ENCODE results near the gene OR52I2. TPM values are rescaled to one million over a fixed set of nuclear protein-coding genes. Genes with fewer than 3 reads are reported as not detected.

OR52I2 gene
- not detected for polyA plus RNA-seq (ENCODE audit: insufficient read length in 10 of 10)
- long read RNA-seq, donor 1, result 0 reads
- long read RNA-seq, donor 2, result 0 reads
- long read RNA-seq, donor 3, result 0 reads
- long read RNA-seq, donor 4, result 0 reads
- long read RNA-seq, donor 5, result 0 reads
- long read RNA-seq, donor 6, result 0 reads
- long read RNA-seq, donor 7, result 0 reads
- long read RNA-seq, donor 8, result 0 reads
- long read RNA-seq, donor 9, result 0 reads

DNA sequence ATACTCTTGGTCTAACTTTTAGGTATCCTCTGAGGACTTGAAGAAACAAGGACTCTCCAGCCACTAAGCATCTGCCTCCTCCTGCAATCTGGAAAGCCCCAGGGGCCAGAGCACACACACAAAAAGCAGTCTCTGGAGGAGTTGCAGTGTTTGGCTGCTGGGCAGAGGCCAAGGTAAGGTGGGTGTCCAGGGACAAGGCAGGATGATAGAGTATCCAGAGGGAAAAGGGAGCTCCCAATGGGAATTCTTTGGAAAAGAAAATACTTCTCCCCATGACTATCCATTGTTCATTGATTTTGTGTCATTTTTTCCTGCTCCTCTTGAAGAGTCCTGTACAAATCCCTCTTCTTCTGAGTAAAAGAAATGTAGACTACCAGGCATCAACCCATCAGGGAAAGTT, at the start of gene OR52I2:
Gene OR52I2 (plus strand): TSS at position 301 of the 400 bp plus-strand sequence.
- DNase-seq, result no peak

DNA sequence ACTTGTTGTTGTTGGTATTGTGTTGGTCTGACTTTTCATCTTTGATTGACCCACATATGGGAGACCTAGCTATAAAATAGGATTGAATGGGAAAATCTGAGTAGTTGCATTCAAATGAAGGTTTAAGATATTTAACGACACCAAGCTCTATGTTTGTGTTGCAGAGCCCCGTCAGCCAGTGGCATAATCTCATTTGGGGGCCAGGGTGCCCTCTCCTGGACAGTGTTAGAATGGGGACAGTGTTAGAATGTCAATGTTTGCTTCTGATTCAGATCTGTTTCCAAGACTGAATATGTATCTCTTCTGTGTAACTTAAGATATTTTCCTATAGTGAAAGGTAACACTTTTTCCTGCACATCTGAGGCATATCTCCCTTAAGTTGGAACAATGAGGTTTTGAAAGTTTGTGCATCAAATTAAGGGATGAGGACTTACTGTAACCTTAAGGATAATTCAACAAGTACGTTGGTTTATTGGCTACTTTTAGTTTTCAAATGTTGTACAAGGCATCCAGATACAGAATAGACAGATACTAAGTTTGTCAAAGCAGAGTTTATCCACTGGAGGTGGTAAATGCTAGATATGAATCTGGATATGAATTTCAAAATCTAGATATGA, 41.8 kb upstream of the OR52I2 start:
- peak in 2 of 3 donors; percentile 1 to 9 for DNase-seq

DNA sequence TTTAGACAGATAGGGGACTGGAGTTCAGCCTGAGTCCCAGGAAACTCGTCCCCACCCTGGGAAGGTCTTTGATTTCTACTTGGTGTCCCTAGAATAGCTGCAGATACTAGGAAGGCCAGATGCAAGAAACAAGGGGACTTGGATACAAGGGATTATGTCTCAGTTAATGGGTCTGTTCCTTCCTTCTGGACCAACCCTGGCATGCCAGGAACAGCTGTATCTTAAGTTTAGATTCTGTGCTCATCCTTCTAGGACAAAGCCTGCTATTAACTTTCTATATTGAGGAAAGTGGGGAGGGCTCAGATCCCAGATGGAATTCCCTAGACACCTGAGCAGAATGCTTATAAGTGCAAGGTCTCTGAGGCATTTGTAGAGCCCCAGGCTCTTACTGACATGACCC, 40.5 kb upstream of the OR52I2 start:
- no peak for DNase-seq

DNA sequence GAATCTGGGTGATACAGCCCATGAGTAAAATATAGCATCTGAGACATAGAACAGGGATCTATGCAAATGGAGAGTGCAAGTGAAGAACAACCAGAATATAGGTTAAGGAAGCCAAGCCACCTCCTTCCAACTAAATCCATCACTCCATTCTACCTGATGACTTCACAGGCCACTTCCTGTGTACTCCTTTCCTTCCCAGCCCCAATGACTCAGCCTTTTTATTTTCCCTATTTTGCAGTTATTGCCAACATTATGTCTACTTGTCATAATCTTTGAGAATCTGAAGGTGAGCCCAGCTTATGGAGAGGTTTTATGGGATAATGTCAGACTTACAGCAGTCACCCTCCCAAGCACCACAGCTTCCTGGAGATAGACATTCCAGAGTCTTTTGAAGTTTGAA, 38.0 kb upstream of the OR52I2 start:
- DNase-seq, result no peak

DNA sequence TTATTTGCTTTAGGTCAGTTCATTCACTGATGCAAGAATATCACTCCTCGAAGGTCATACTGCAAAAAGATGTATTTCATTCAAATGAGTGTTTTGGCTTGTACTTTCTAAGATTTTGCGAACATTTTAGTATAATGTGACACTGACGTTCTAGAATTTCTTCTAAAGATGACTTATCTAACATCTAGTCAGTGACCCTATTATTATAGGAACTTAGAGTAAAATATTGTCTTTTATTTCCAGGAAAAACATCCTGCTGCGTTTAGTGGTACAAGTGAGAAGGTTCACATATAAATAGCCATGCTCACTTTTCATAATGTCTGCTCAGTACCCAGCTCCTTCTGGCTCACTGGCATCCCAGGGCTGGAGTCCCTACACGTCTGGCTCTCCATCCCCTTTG, 36.7 kb upstream of the OR52I2 start, which contains the start of gene OR52M1:
Gene OR52M1 (plus strand): TSS at position 301 of the 400 bp plus-strand sequence. CDS start 0 bp downstream, at position 301.
- no peak for DNase-seq

DNA sequence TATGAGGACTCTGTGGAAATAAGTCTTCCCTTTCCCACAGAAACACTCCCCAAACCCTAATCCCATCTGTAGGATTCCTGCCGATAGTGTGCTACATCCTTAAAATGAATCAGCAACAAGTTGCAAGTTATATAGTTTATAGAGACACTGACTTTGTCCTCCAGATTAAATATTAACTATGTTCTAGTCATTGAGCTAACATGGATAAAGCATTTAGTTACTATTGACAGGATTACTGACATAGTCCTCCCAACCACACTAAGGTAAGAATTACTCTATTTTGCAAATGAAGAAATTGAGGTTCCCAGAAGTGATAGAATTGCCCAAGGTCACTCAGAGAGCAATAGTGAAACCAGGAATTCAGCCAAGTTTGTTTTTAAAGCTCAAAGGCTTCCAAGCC, 34.7 kb upstream of the OR52I2 start:
- DNase-seq, result no peak

DNA sequence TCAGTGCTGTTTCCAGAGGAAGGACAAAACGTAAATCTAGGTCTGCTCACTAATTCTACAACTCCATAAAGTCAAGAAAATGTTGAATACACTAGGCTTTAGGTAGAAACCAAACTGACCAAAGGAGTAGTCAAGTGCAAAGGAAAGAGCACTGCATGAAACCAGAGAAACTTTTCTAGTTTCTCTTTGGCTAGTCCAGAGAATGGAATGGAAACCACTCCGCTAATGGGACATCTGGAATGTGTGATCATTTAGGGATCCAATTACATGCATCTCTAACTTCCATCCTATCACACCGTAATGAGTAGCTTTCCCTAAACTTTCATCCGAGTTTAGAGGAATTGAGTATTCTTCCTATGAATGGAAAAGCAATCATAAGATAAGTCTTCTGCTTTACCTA, 34.1 kb upstream of the OR52I2 start:
- DNase-seq, result no peak

DNA sequence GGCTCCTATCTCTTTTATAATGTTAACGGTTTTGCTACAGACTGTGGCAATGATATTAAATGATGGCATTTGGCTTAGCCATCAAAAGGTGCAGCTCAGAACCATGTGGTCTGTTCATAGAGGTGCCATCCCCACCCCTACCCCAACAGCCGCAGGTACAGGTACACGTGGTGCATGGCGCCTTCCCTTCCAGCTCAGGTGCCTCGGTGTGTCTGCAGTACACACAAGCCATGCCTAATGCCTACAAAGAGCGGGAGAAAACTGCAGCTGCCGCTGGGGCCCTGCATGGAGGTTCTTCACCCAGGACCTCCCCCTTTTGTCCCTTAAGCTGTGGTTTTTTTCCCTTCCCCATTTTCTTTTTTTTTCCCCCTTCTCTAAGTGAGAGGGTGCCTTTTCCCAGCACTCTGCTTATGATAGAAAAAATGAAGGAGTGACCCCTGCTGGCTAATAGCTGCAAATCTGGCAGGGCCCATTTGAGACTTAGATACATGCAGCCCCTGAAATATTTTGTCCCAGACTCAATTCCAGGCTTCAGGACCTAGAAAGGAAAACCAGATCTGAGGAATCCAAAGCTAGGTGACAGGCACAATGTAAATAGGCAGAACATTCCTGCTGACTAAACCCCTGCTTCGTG, 30.1 kb upstream of the OR52I2 start:
- no peak for DNase-seq

DNA sequence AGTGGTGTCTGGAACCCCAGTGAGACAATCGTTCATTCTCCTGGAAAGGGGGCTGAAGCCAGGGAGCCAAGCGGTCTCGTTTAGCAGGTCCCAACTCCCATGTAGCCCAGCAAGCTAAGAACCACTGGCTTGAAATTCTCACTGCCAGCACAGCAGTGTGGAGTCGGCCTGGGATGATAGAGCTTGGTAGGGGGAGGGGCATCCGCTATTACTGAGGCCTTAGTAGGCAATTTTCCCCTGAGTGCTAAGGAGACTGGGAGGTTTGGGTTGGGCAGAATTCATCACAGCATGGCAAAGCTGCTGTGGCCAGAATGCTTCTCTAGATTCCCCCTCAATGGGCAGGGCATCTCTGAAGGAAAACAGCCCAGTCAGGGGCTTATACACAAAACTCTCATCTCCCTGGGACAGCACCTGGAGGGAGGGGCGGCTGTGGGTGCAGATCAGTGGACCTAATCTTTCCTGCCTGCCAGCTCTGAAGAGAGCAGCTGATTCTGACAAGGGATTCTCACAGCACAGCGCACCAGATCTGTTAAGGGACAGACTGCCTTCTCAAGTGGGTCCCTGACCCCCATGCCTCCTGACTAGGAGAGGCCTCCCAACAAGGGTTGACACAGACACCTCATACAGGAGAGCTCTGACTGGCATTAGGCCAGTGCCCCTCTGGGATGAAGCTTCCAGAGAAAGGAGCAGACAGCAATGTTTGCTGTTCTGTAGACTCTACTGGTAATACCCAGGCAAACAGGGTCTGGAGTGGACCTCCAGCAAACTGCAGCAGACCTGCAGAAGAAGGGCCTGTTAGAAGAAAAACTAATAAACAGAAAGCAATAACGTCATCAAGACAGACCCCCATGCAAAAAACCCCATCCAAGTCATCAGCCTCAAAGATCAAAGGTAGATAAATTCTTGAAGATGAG, 21.8 kb upstream of the OR52I2 start:
- DNase-seq, result no peak

DNA sequence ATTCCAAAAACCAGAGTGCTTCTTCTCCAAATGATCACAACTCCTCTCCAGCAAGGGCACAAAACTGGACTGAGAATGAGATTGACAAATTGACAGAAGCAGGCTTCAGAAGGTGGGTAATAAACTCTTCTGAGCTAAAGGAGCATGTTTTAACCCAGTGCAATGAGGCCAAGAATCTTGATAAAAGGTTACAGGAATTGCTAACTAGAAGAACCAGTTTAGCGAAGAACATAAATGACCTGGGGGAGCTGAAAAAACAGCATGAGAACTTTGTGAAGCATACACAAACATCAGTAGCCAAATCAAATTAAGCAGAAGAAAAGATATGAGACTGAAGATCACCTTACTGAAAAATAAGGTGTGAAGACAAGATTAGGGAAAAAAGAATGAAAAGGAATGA, 21.1 kb upstream of the OR52I2 start:
- no peak for DNase-seq

DNA sequence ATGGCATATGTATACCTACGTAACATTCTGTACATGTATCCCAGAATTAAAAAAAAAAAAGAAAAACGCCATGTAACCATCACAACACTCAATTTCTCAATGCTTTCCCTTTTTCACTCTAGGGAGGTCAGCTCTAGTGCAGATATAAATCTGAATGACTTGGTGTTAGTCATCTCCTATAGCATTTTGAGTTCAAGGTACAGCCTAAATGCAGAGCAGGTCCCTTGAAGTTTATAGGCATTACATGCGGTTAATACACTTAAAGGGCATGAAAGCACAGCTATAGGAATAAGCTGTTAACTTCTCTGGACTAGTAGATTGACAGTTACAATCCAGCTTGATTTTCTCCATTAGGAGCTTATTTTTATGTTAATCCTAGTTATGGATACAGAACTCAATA, 16.2 kb upstream of the OR52I2 start:
- DNase-seq, result no peak

DNA sequence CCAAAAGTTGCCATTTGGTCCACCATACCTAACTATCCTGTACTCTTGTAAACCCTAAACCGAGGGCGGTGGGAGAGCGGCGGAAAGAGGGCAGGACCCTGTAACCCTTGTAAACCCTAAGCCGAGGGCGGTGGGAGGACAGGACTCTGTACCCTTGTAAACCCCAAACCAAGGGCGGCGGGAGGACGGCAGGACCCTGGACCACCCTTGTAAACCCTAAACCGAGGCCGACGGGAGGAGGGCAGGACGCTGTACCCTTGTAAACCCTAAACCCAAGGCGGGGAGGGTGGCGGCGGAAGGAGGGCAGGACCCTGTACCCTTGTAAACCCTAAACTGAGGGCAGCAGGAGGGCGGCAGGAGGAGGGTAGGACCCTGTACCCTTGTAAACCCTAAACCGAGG, 12.5 kb upstream of the OR52I2 start:
- no peak for DNase-seq

DNA sequence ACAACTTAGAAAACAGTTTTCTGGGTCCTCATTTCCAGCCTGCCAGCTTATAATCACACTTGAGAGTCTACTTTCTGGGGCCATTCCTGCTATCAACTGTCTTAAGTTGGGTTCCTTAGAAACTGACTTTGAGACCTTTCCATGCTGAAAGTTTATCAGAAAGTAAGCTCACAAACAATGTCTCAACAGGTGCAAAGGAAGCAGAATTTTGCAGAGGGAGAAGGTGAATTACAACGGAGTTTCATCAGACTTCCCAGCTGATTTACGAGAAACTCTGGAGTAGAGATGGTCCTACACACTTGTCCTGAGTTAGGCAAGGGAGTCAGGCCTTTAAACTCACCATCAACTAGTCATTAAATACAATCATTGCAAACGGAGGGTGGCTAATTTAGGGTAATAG, 4.7 kb upstream of the OR52I2 start:
- no peak for DNase-seq

DNA sequence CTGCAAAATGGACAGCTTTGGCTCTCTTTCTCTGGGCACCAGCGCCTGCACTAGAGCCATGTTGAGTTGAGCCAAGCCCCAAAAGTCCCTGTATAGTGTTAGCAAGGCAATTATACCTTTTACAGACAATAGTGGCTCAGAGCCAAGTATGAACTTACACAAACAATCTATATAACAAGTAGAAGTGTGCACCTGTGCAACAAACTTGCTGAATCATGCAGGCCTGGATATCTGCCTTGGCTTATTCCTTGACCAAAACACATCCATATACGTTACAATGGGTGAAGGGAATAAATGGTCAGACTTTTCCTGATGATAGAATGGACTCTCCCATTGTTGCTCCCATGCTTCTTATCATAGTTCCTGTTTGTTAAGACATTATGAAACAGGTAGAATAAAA, 3.8 kb upstream of the OR52I2 start:
- DNase-seq, result no peak

DNA sequence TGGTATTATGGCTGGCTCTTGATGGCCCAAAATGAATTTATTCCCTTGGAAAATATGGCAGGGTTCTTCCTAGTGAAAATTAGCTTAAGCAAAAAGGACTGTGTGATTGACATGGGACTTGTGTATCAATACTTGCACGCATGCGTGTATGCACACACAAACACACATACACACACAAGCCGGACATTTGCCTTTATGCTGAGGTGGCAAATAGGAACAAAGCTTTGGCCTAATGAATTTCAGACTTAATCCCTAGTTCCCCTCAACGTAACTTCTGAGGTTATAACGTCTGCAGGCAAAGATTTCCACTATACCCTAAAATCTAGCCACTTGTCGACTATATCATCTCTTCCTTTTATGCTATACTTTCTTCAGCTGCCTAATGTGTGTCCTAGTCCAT, 2.9 kb upstream of the OR52I2 start:
- no peak for DNase-seq

DNA sequence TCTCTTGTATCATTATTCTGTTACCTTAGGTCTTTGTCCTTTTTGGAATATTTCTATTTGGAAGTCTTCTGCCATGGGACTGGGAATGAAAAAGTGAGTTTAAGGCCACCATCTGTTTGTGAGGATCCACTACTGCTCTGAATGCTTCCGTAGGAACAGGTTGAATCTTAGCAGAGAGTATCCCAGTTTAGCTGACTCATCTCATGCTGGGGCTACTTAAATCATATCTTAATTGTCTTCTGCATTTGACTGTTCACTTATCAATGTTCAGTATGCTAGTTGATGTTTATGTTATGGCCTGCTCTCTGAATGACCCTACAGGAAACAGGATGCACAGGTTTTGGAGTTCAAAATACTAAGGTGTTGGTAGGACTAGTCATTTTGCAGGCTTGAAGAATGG, 1.4 kb upstream of the OR52I2 start:
- no peak for DNase-seq

DNA sequence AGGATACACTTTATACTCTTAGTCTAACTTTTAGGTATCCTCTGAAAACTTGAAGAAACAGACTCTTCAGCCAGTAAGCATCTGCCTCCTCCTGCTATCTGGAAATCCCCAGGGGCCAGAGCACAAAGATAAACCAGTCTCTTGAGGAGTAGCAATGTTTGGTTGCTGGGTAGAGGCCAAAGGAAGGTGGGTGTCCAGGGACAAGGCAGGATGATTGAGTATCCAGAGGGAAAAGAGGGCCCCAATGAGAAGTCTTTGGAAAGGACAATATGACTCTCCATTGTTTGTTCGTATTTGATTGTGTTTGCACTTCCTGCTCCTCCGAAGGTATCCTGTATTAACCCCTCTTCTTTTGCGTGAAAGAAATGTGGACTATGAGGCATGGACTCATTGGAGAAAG, 7.5 kb downstream of the OR52I2 start:
- DNase-seq, result no peak

DNA sequence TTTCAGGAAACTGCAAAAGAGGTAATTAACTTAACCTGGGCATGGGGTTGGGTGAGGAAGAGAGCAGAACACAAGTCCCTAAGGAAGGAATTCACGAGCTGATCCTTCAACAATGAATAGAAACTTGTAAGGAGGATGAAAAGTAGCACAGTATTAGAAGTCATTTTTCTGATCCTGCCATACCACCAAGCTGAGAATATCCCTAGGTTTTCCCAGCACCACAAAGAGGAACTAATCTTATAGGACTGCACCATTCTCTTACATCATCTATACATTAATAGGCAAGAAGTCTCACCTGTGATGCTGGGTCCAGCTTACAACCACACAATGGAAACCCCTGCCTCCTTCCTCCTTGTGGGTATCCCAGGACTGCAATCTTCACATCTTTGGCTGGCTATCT, 12.2 kb downstream of the OR52I2 start, which contains the start of gene OR52I1:
Gene OR52I1 (plus strand): TSS at position 301 of the 400 bp plus-strand sequence. CDS start 0 bp downstream, at position 301.
- DNase-seq, result no peak

DNA sequence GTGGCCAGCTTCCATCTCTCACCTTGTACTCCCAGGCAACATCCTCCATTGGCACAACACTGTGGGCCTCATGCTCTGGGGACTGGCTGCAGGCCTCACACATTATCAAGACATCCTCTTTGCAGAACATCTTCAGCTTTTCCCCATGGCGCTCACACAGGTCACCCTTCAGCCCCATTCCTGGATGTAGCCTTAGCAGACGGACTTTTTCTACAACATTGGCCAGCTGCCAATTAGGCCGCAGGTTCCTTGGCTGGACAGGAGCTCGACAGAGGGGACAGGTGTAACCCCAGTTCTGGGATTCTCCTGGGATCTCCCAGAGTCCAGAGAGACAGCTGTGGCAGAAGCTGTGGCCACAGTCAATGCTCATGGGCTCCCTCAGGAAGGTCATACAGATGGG, 23.5 kb downstream of the OR52I2 start:
- DNase-seq, result no peak

DNA sequence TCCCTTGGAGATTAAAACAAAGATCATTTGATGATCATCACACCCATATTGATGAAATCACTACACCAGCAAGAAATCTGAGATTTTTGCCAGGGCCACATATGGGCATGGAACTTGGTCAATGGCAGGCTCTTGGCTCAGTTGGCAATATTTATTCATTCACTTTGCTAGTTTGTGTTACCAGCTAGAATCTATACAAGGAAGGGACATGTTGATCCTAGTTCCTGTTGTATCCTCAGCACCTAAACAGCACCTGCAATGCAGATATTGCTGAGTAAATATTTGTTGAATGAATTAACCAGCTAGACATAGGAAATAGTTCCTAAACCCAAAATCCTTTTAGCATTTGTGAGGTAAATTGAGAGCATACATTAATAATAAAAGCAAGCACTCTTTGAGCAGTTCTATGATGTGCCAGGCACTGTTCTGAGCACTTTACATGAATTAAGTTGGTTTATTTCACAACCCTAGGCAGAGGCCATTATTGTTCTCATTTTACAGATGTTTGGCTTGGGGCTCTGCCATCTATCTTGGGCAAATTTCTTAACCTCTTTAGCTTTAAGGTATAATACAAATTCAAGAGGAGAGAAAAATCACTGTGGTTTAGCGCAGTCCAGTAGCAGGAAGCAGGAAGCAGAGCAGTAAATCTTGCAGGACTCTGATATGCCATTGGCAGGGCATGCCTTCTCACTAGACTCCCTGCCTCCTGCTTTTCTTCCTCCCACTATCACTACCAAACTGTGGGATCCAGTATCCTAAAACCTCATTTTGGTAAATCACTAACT, 24.9 kb downstream of the OR52I2 start:
- DNase-seq, result no peak

DNA sequence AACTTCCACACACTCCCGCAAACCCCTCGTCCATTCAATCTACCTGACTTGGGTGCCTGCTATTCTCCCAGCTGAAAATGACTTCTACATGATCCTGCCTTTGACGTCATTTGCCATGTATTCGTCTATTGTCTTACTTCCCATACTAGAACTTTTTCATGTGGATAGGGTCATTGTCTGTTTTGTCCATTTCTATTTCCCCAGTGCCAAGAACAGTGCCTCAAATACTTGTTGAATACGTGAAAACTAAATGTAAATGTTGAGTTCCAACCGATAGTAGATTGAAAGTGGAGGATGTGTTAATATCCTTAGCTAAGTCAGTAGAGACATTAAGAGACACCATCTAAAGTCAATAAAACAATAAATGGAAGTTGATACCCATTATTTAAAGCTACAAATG, 25.6 kb downstream of the OR52I2 start:
- DNase-seq, result peak in 1 of 3 donors; percentile 9

All from muscle of back (tissue), 13 donors.